ENCODE data around the gene TBC1D23.
"Not testable (repeated sequence)": the region's sequence is repeated elsewhere in the genome, so short reads cannot be mapped to it uniquely, and the experiment has no call there.

TBC1D23 gene

GRCh38 chr3:100351770-100352169 lies 91.0 kb downstream of the TBC1D23 start:
- H3K27ac ChIP-seq (ENCODE audit: low read depth, low read length); H3K18ac ChIP-seq (ENCODE audit: low read length); H3K14ac ChIP-seq (ENCODE audit: low read length); H3K9ac ChIP-seq (ENCODE audit: low read length); H3K79me1 ChIP-seq (ENCODE audit: low read length); DNase-seq; H3K4me2 ChIP-seq (ENCODE audit: low read length); H2BK120ac ChIP-seq (ENCODE audit: insufficient read depth, low read length, poor library complexity); H3K27me3 ChIP-seq (ENCODE audit: insufficient read depth, low read length); H3K9me3 ChIP-seq (ENCODE audit: insufficient read depth, low read depth, low read length); H4K8ac ChIP-seq (ENCODE audit: low read depth, low read length); H3K23ac ChIP-seq (ENCODE audit: low read length); H3K4me3 ChIP-seq (ENCODE audit: low read depth, low read length); H2BK12ac ChIP-seq (ENCODE audit: low read length); H3K4me1 ChIP-seq (ENCODE audit: control insufficient read depth in 1 of 2, insufficient read depth in 2 of 2, low read length in 2 of 2); H2BK5ac ChIP-seq (ENCODE audit: low read depth, low read length, poor library complexity); H4K91ac ChIP-seq (ENCODE audit: low read depth, low read length); H4K12ac ChIP-seq (ENCODE audit: low read depth, low read length); H2AFZ ChIP-seq (ENCODE audit: insufficient read depth, low read length, poor library complexity); H3K79me2 ChIP-seq (ENCODE audit: control insufficient read depth, insufficient read depth, low read length, poor library complexity); H2AK5ac ChIP-seq (ENCODE audit: low read length); H3K4ac ChIP-seq (ENCODE audit: low read depth, low read length): not testable (repeated sequence)
- peaks cover 17 to 34% of the 10 kb centered on the region in 2 experiments for H3K36me3 ChIP-seq (ENCODE audit: control insufficient read depth in 1 of 2, insufficient read depth in 2 of 2, low read length in 2 of 2)
- WGBS (ENCODE audit: extremely low coverage, insufficient coverage, insufficient read length), result no CpG with 5 or more reads among the region's 2 CpGs

GRCh38 chr3:100352296-100353231 lies 91.8 kb downstream of the TBC1D23 start:
- Histone ChIP-seq H3K4me2 (ENCODE audit: low read length) (no peak overlapping the region), H3K36me3 (ENCODE audit: control insufficient read depth in 1 of 2, insufficient read depth in 2 of 2, low read length in 2 of 2) (peaks cover 16 to 34% of the 10 kb centered on the region in 2 experiments), H2BK5ac (ENCODE audit: low read depth, low read length, poor library complexity) (no peak overlapping the region), H2BK120ac (ENCODE audit: insufficient read depth, low read length, poor library complexity) (no peak overlapping the region), H3K4me1 (ENCODE audit: control insufficient read depth in 1 of 2, insufficient read depth in 2 of 2, low read length in 2 of 2) (no peaks in the 10 kb centered on the region), H3K79me1 (ENCODE audit: low read length) (no peaks in the 10 kb centered on the region), H3K9ac (ENCODE audit: low read length) (no peak overlapping the region), H3K27me3 (ENCODE audit: insufficient read depth, low read length) (no peaks in the 10 kb centered on the region), H2AK5ac (ENCODE audit: low read length) (no peak overlapping the region), H3K79me2 (ENCODE audit: control insufficient read depth, insufficient read depth, low read length, poor library complexity) (no peaks in the 10 kb centered on the region), H3K4me3 (ENCODE audit: low read depth, low read length) (no peak overlapping the region), H3K27ac (ENCODE audit: low read depth, low read length) (no peak overlapping the region), H4K91ac (ENCODE audit: low read depth, low read length) (no peak overlapping the region), H3K14ac (ENCODE audit: low read length) (no peak overlapping the region), H3K4ac (ENCODE audit: low read depth, low read length) (no peak overlapping the region), H2AFZ (ENCODE audit: insufficient read depth, low read length, poor library complexity) (no peak overlapping the region), H4K8ac (ENCODE audit: low read depth, low read length) (no peak overlapping the region), H2BK12ac (ENCODE audit: low read length) (no peak overlapping the region), H3K23ac (ENCODE audit: low read length) (no peak overlapping the region), H3K18ac (ENCODE audit: low read length) (no peak overlapping the region), H3K9me3 (ENCODE audit: insufficient read depth, low read depth, low read length) (no peaks in the 10 kb centered on the region), H4K12ac (ENCODE audit: low read depth, low read length) (no peak overlapping the region)
- WGBS (ENCODE audit: extremely low coverage, insufficient coverage, insufficient read length), result no CpG with 5 or more reads among the region's 10 CpGs
- DNase-seq, result peak in 1 of 2 donors; percentile 42

GRCh38 chr3:100354850-100355249 lies 94.1 kb downstream of the TBC1D23 start:
- H3K23ac ChIP-seq (ENCODE audit: low read length), result no peak overlapping the region
- no peak overlapping the region for H3K14ac ChIP-seq (ENCODE audit: low read length)
- H2AFZ ChIP-seq (ENCODE audit: insufficient read depth, low read length, poor library complexity), result no peak overlapping the region
- H2BK5ac ChIP-seq (ENCODE audit: low read depth, low read length, poor library complexity), result no peak overlapping the region
- H3K36me3 ChIP-seq (ENCODE audit: control insufficient read depth in 1 of 2, insufficient read depth in 2 of 2, low read length in 2 of 2), result peaks cover 15 to 30% of the 10 kb centered on the region in 2 experiments
- no peak overlapping the region for H3K9ac ChIP-seq (ENCODE audit: low read length)
- no peaks in the 10 kb centered on the region for H3K79me1 ChIP-seq (ENCODE audit: low read length)
- no peak overlapping the region for H4K91ac ChIP-seq (ENCODE audit: low read depth, low read length)
- H3K27ac ChIP-seq (ENCODE audit: low read depth, low read length), result no peak overlapping the region
- H4K8ac ChIP-seq (ENCODE audit: low read depth, low read length), result no peak overlapping the region
- H4K12ac ChIP-seq (ENCODE audit: low read depth, low read length), result no peak overlapping the region
- H3K4ac ChIP-seq (ENCODE audit: low read depth, low read length), result no peak overlapping the region
- H3K79me2 ChIP-seq (ENCODE audit: control insufficient read depth, insufficient read depth, low read length, poor library complexity), result no peaks in the 10 kb centered on the region
- H3K4me1 ChIP-seq (ENCODE audit: control insufficient read depth in 1 of 2, insufficient read depth in 2 of 2, low read length in 2 of 2), result no peaks in the 10 kb centered on the region
- no peak overlapping the region for H2BK120ac ChIP-seq (ENCODE audit: insufficient read depth, low read length, poor library complexity)
- no CpG with 5 or more reads among the region's 3 CpGs for WGBS (ENCODE audit: extremely low coverage, insufficient coverage, insufficient read length)
- H3K4me3 ChIP-seq (ENCODE audit: low read depth, low read length), result no peak overlapping the region
- no peak overlapping the region for H2AK5ac ChIP-seq (ENCODE audit: low read length)
- no peaks in the 10 kb centered on the region for H3K27me3 ChIP-seq (ENCODE audit: insufficient read depth, low read length)
- H3K18ac ChIP-seq (ENCODE audit: low read length), result no peak overlapping the region
- DNase-seq, result no peak
- no peak overlapping the region for H2BK12ac ChIP-seq (ENCODE audit: low read length)
- no peaks in the 10 kb centered on the region for H3K9me3 ChIP-seq (ENCODE audit: insufficient read depth, low read depth, low read length)
- H3K4me2 ChIP-seq (ENCODE audit: low read length), result no peak overlapping the region

DNA sequence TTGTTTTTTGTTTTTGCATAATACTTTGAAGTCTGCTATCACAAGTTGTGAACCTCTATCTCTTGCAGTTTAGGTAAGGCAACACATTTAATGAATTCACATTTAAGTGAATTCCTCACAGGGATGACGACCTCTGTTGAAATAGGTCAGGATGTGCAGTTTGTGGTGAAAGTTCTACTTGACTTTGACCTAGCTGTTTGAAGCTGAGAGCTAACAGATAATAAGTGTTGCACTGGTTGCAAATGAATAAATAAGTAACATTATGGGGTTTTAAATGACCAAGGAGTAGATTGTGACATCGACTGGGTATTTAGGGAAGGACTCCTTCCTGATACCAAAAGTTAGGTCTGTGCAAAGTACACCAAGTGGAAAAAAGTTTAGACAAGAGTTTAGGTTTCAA lies 97.6 kb downstream of the TBC1D23 start:
- no peak for DNase-seq
- no peak overlapping the region for H2BK120ac ChIP-seq (ENCODE audit: insufficient read depth, low read length, poor library complexity)
- H3K4me2 ChIP-seq (ENCODE audit: low read length), result no peak overlapping the region
- H4K12ac ChIP-seq (ENCODE audit: low read depth, low read length), result no peak overlapping the region
- no peak overlapping the region for H3K14ac ChIP-seq (ENCODE audit: low read length)
- H3K4me3 ChIP-seq (ENCODE audit: low read depth, low read length), result no peak overlapping the region
- WGBS (ENCODE audit: extremely low coverage, insufficient coverage, insufficient read length), result no CpG with 5 or more reads among the region's 2 CpGs
- H3K9me3 ChIP-seq (ENCODE audit: insufficient read depth, low read depth, low read length), result peaks cover 2% of the 10 kb centered on the region
- H4K8ac ChIP-seq (ENCODE audit: low read depth, low read length), result no peak overlapping the region
- H2BK12ac ChIP-seq (ENCODE audit: low read length), result no peak overlapping the region
- H3K27me3 ChIP-seq (ENCODE audit: insufficient read depth, low read length), result no peaks in the 10 kb centered on the region
- H2AK5ac ChIP-seq (ENCODE audit: low read length), result no peak overlapping the region
- no peak overlapping the region for H3K9ac ChIP-seq (ENCODE audit: low read length)
- H3K18ac ChIP-seq (ENCODE audit: low read length), result no peak overlapping the region
- no peak overlapping the region for H2AFZ ChIP-seq (ENCODE audit: insufficient read depth, low read length, poor library complexity)
- H3K27ac ChIP-seq (ENCODE audit: low read depth, low read length), result no peak overlapping the region
- no peak overlapping the region for H4K91ac ChIP-seq (ENCODE audit: low read depth, low read length)
- H3K23ac ChIP-seq (ENCODE audit: low read length), result no peak overlapping the region
- no peaks in the 10 kb centered on the region for H3K4me1 ChIP-seq (ENCODE audit: control insufficient read depth in 1 of 2, insufficient read depth in 2 of 2, low read length in 2 of 2)
- H3K4ac ChIP-seq (ENCODE audit: low read depth, low read length), result no peak overlapping the region
- H3K36me3 ChIP-seq (ENCODE audit: control insufficient read depth in 1 of 2, insufficient read depth in 2 of 2, low read length in 2 of 2), result peaks cover 11 to 21% of the 10 kb centered on the region in 2 experiments
- no peaks in the 10 kb centered on the region for H3K79me2 ChIP-seq (ENCODE audit: control insufficient read depth, insufficient read depth, low read length, poor library complexity)
- no peaks in the 10 kb centered on the region for H3K79me1 ChIP-seq (ENCODE audit: low read length)
- no peak overlapping the region for H2BK5ac ChIP-seq (ENCODE audit: low read depth, low read length, poor library complexity)

Data from trophoblast cell (in vitro differentiated cells and primary cell).